ENCODE data around the gene FAM204A.

FAM204A gene

DNA sequence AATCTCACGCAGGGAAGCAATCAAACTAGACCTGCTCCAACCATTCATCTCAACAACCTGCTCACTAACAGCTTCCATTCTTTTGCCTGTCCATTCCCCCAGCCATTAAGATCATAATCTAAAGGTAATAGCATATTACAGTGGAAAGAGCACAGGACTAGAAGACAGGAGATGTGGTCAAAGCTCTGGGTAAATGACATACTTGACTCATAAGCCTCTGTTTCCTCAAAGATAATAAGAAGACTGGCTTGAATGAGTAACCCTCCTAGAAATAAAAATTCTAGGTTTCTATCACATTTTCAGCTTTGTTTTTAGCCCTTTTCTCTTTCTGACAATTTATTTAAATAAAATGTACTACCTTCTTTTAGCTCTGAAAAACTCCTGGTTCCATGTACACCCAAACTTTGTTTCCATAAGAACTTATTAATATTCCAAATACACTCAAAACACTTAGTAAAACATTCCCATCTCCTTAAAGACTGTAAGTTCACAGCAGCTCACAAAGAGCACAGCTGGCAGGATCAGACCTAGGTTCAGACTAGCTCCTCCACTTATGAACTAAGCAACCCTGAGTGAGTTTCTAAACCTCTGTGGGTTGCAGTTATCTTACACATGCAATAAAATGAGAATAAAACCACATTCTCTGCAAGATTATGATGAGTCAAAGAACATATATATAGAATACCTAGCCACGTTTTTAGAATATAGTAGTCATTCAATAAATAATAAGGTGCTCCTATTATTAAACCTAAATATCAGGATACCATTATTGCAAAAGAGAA lies 11.6 kb downstream of the FAM204A start:
- DNase-seq: no peak

GRCh38 chr10:118324140-118324539 lies 18.0 kb downstream of the FAM204A start:
- DNase-seq: no peak

DNA sequence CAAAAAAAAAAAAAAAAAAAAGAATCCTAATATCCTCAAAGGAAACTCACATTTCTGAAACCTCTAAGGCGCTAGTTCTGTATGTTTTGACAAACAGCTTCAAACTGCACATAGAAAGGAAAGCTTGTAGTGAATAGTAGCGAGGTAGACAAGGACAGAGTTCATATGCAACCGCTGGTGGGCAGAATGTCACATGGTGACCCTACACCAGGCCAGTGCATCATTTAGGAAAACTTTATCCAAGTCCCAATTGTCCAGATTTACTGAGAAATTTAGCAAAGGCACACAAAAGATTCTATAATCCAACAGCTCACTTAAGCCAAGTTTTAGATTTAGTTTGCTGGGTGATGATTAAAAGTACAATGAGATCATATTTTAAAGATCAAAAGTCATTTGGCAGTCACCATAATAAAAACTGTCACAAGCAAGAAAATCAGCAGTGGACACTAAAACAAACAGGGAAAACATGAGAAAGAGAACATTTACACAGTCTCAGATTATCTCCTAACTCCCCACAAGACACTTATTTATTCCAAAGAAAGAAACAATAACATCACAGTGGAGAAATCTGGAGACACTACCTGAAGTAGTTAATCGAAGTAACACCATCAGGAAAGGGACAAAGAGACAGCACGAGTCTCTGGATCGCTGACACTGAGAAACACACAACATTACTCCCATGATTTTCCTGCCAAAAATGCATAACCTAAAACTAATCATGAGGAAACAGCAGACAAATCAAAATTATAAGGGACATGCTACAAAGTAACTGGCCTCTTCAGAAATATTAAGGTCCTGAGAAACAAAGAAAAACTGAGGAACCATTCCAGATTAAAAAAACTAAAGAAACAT lies 20.2 kb downstream of the FAM204A start:
- no peak for DNase-seq

- DNase-seq: no peak
These were observed 26.5 kb downstream of the FAM204A start for GRCh38 chr10:118315629-118316028.

DNA sequence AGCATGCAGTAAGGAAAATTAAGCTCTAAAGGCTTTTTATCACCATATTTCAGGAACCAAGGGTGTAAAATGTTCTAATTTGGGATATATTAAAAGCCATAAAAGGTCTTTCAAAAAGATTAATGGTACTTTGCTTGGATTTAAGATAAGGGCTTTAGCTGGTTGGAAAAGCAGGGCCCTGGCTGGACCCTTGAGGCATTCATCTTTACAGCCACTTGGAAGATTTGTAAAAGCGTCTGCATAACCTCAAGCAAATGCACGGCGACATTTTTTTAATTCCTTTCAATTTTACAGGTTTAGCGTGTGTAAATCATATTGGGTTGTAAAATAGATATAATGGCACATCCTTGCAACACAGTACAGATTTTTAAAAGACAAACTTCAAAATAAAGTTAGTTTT lies 27.2 kb downstream of the FAM204A start:
- no peak for DNase-seq

DNA sequence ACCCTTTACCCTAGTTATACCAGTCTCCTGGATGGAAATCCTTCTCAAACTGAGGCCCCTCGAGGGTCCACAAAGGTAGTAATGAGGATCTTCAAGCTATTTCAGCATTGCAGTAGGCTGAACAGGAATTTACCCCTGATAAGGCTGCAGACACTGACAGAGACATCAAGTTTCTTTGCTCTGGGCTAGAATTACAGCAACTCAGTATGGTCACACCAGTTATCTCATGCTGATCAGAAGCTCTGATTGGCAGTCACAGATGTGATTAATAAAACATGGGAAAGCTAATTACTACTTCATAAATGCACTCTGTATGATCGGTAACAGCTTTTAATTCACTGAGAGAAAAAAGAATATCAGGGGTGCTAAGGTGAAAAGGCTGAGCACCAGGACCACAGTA lies 30.6 kb downstream of the FAM204A start:
- DNase-seq: no peak

DNA sequence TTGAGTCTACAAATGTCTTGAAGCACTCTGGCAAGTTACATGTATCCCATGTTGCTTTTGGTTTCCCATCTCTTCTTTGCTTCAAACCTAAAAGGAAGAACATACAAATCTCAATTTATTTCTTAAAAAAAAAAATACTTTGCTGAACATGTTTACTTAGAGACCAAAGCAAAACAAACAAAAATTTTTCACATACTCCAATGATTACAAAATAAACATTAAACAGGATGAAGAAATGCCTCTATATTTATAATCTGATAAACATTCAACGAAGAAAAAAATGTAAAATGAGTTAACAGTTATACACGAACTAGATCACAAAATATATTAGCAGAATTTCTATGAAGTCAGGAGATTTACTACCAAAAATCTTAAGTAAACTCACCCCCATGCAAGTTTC lies 31.3 kb downstream of the FAM204A start:
- no peak for DNase-seq

DNA sequence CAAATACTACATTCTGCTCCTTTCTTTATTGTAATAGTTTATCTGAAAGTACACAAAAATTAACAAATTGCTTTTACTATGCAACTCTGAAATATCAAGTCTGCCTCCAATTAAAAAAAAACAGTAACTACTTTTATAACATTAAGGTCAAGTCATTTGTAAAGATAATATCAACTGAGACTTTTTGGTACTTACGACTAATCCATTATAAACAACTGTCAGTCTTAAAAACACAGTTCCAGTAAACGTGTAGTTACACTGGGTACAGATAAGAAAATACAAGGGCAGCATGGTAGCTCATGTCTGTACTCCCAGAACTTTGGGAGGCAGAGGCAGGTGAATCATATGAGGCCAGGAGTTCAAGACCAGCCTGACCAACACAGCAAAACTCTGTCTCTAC lies 32.2 kb downstream of the FAM204A start:
- no peak for DNase-seq

DNA sequence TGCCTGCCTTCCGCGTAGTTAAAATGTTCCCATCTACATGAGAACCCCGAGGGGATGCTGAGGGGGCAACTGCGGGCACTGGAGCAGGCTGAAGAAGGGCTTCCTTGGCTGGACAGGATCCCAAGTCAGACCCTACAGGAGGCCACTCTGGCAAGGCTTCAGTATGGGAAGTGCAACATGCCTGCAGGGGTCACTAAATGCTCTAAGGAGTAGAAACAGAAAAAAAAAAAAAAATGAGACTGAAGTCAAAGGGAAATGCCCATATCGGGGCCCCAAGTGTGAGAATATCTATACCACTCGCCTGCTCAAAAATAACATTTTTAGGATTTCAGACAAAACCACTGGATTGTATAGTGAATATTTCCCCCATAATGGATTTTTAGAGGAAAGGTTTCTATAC lies 33.5 kb downstream of the FAM204A start:
- no peak for DNase-seq

DNA sequence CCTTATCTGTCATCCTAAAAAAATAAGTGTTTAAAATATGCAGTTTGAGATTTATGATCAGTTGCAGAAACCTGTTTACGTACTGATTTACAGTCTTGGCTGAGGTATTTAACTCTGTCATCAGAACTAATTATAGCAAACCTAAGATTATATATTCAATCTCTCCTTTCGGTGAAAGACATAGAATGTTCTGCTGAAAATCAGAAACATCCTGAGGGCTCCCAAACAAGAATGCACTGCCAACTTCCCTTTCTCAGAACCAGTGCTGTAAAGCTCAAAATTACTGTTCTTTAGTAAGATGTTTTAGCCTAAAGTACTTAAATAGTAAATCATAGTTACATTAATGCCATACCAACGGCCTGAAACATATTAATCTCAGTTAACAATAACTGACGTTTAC lies 34.3 kb downstream of the FAM204A start:
- no peak for DNase-seq

- no peak for DNase-seq
These were observed 34.9 kb downstream of the FAM204A start for GRCh38 chr10:118307220-118307619.

DNA sequence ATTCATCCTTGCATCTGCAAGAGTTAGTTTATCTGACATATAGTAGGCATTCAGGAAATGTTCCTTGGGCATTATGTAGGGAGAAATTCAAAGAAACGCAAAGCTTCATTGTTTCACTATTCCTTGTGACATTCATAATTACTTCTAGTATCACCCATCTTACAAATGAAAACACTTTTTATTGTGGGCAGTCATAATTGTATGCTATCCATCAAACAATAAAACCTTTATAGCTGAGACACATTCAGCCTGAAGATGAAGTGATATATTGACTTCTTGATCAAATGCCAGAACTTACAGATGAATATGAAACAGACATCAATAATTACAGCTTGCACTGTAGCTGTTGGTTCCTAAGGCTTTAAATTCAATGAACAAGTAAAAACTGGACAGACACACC lies 36.4 kb downstream of the FAM204A start:
- DNase-seq: no peak

DNA sequence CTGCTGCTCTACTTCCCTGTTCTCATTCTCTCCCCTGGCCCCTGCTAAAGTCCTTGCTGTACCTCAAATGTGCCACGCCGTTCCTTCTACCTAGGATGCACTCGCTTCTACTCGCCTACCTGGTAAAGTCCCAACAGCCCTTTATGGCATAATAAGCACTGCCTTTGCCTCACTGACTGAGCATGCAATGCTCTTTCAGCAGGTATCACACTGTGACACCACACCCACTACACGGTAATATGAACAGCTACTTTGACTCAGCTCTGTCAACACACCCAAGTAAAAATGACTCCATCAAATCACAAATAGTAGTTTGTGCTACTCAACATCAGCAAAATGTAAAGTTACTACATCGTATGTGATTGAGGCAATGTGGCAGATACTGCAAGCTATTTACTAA lies 37.6 kb downstream of the FAM204A start:
- no peak for DNase-seq

DNA sequence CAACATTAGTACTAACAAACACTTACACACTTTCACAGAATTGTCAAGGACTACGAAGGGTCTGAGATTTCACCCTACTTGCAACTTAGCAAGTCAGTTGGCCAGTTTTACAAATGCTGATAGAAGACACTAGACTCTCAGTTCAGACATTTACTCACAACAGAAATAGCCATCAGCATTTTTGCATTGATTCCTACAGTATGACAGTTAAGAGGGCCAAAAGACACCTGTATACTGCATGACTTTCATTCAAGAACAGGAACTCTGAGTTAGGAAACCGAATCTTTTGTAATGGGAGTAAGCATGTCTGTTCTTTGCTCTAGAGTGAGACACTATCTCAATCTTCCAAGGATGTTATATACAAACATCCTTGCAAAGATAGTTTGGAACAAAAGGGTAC lies 40.9 kb downstream of the FAM204A start:
- DNase-seq: no peak

GRCh38 chr10:118300320-118300719 lies 41.8 kb downstream of the FAM204A start:
- DNase-seq: no peak

DNA sequence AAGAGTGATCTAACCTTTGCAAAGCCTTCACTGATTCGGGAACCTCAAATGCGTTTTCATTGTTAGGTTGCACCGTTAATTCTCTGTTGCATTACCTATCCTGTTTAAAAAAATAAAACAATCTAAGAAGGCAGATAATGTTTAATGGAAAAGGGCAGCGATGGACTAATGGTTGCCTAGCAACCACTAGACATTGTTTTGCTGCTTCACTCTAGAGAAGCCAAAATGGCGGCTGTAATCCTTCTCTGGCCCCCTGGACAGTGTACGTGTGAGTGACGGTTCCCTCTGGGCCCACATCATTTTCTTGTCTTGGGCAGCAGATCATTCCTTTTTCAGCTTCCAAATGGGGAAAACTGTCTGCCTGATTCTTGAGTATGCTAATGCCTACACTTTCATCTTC lies 43.3 kb downstream of the FAM204A start:
- DNase-seq: no peak

- no peak for DNase-seq
These were observed 51.0 kb downstream of the FAM204A start for GRCh38 chr10:118291122-118291521.

DNA sequence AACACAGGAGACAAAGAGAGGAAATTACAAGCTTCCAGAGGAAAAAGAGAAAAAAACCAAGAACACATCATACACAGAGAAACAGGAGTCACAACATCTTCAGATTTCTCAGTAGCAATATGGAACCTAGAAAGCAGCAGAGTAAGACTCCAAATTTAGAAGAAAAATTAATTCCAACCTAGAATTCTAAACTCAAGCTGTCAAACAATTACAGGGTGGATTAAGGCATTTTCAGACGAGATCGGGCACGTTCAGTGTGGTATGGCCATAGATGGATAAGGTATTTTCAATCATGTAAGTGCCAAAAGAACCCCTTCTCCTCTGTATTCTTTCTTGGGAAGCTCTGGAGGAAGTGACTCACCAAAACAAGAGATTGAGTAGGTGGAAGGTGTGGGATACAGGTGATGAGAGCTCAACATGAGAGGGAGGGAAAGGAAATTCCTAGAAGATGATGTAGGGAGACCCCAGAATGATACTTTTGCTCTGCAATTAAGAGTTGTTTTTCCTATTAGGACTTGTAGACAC lies 51.6 kb downstream of the FAM204A start:
- DNase-seq: no peak

- no peak for DNase-seq
These were observed 54.9 kb downstream of the FAM204A start for GRCh38 chr10:118287076-118287806.

DNA sequence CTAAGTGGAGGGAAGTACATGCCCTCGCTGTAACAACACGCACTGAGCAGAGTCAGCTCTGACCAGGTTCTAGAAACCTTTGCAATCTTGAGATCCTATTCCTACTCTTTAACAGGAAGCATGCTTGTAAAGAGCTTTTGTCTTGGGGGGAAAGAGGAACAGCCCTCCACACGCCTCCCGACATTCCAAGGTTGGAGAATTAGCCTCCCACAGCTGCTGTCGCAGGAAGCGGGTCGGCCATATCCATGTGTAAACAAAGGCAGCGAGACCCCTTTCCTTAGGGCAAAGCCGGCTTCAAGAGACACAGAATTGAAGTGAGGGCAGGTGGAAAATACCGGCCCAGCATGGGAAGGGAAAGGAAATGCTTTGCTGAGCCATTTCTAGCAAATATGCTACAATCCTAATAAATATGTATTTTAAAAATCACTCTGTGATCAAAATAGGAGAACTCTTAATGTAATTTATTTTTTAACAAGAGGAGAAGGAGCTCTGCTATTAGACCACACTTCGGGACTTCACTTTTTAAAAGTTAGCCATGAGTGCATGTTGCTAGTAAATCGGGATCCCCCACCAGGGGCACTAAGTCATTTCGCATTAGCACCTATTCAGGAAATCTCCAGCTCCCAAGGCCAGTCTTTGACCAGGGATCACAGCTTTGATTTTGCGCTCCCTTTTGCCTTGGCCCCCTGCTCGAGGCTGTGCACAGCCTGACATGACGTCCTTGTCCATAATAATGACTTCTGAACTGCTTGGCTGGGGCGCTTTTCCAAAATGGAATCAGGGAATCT lies 55.9 kb downstream of the FAM204A start:
- no peak for DNase-seq

DNA sequence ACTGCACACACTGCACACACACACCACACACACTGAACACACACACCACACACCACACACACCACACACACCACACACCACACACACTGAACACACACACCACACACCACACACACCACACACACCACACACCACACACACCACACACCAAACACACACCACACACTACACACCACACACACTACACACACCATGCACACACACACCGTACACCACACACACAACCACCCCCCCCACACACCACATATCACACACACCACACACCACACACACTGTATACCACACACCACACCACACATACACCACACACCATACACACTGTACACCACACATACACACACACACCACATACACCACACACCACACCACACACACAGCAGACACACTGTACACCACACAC lies 59.5 kb downstream of the FAM204A start:
- no peak for DNase-seq

- no peak for DNase-seq
These were observed 63.5 kb downstream of the FAM204A start for GRCh38 chr10:118278649-118279048.

DNA sequence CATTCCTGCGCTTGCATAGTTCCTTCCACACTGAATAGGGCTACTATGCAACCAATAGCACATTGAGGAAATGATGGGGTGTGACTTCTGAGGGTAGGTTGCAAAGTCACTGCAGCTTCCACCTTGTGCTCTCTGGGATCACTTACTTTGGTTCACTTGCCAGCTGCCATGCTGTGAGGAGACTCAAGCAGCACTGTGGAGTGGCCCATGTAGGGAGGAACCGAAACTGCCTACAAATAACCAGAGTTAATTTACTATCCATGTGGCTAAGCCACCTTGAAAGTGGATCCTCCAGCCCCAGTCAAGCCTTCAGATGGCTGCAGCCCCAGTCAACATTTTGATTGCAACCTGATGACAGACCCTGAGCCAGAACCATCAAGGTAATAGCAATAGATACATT lies 64.3 kb downstream of the FAM204A start:
- DNase-seq: no peak

Measured in GOT3 (cell line).